Heart right ventricle (tissue), 16 donors: ENCODE measurements around the gene ADGRA1. TPM values are rescaled to one million over a fixed set of nuclear protein-coding genes. Genes with fewer than 3 reads are reported as not detected.
A peak's percentile ranks its signal among the peaks of the same experiment; 100 is the strongest.

Experiments used
- ATAC-seq, 8 donors: fragments of 200-7000 bp; cut with Tn5 transposase; one replicate each; pipeline ENCODE4 v1.9.1; 2020; ENCODE audit warnings: mild to moderate bottlenecking in 8 of 8, moderate library complexity in 8 of 8, moderate number of reproducible peaks in 1 of 8
- DNase-seq, 2 donors: peaks; one replicate each; pipeline ENCODE4 v3.0.0-alpha.2; 2020
- H3K27ac ChIP-seq, 10 donors: fragments of 200-600 bp; sonication (generic) in 2 of 10; one replicate each; pipeline versions ENCODE4 v1.5.0 to v1.8.0; 2020 to 2022; ENCODE audit warnings: mild to moderate bottlenecking in 3 of 10
- H3K27me3 ChIP-seq, 7 donors: fragments of 200-600 bp; one replicate each; pipeline ENCODE4 v1.8.0; 2021 to 2022; ENCODE audit warnings: mild to moderate bottlenecking in 2 of 7
- H3K36me3 ChIP-seq, 9 donors: fragments of 200-600 bp; sonication (generic) in 1 of 9; one replicate each; pipeline versions ENCODE4 v1.5.0 to v1.8.0; 2020 to 2022; ENCODE audit warnings: mild to moderate bottlenecking in 2 of 9
- H3K4me1 ChIP-seq, 9 donors: fragments of 200-600 bp; sonication (generic) in 1 of 9; one replicate each; pipeline versions ENCODE4 v1.5.0 to v1.8.0; 2020 to 2022; ENCODE audit warnings: mild to moderate bottlenecking in 4 of 9
- H3K4me3 ChIP-seq, 10 donors: fragments of 200-600 bp; sonication (generic) in 2 of 10; one replicate each; pipeline versions ENCODE4 v1.5.0 to v1.8.0; 2020 to 2022; ENCODE audit warnings: mild to moderate bottlenecking in 7 of 10, moderate library complexity in 2 of 10
- H3K9me3 ChIP-seq, 11 donors: fragments of 200-600 bp in 10 of 11; sonication (generic) in 2 of 11; one replicate each; pipeline versions ENCODE4 v1.5.0 to v1.8.0; 2013 to 2022; ENCODE audit warnings: mild to moderate bottlenecking in 2 of 11, control low read depth in 1 of 11, moderate library complexity in 1 of 11
- WGBS, 2 donors: extraction: QIAGEN DNeasy Blood & Tissue Kit; methylation state at CpG; one replicate each; pipeline ENCODE4 v1.1.7; 2013; ENCODE audit warnings: inconsistent platforms in 1 of 2; 5-methylcytosine and 5-hydroxymethylcytosine counted together
- intact Hi-C, 10 donors: fragments of 100-400 bp; cut with DNase I; formaldehyde crosslinking; loops; one replicate each; pipeline versions ENCODE4 v1.11.1 to v1.14.2; 2022
- polyA plus RNA-seq, 2 donors: library from polyadenylated mRNA; stranded (reverse); fragments of 200-250 nt; gene quantifications; one replicate each; pipeline ENCODE4 v1.2.3, GENCODE V29; 2013
- total RNA-seq, 10 donors: library from RNA; stranded (reverse); fragmentation: NEBNext Ultra II Directional in 3 of 10; extraction: Animal tissue kit (Norgen Biotek cat#: 25700) in 3 of 10; gene quantifications; one replicate each; pipeline versions ENCODE4 v1.2.1 to v1.2.4, GENCODE V29; 2021 to 2023
- TF ChIP-seq, protein P1 (sequence below), 9 donors: fragments of 200-600 bp; sonication (generic) in 2 of 9; IDR thresholded peaks; one replicate each; pipeline versions ENCODE4 v1.5.0 to v1.8.0; 2021 to 2022; ENCODE audit warnings: antibody characterized with exemption in 9 of 9, mild to moderate bottlenecking in 5 of 9, moderate library complexity in 1 of 9
- donor health status: Arrhythmogenic right ventricular cardiomyopathy.
- donor health status: ischemic (EF 13 %, LVEDD 7.1; RV severe dilation, severe dysfunction).
- donor health status: healthy with polysubstance abuse.
- donor health status: DM: no; HTN: yes; CAD: no.
- donor health status: DM: no; HTN: no; CAD: no.
- donor health status: ischemic (EF 25% LVEDD 6.9; RV normal size, moderate dysfunction).
- donor health status: ischemic (EF 25% LVEDD 5.7; RV mildly dilated, moderate dysfunction).
- donor health status: healthy.
- donor health status: DM: yes; HTN: yes; CAD: no.
- donor health status: Ischemic cardiomyopathy.
- donor health status: ischemic (EF 35%, LVEDD 5.7; RV mildly dilated, moderate dysfunction).
- donor health status: nonischemic (EF 11% LVEDD 7.7; RV severe dilation, severe dysfunction).
- donor health status: DM: yes; HTN: yes; CAD: no.
- donor health status: PGD.
- donor health status: ischemic (EF 29% LVEDD 5.4; RV normal size, mild dysfunction).
- donor health status: nonischemic (EF 23%, LVEDD 6.1; RV moderate dilation, normal function).

ADGRA1 gene
- total and polyA plus RNA-seq, 12 donors: under 0.01 to 0.21 (median 0.11) TPM; not detected in 6

DNA sequence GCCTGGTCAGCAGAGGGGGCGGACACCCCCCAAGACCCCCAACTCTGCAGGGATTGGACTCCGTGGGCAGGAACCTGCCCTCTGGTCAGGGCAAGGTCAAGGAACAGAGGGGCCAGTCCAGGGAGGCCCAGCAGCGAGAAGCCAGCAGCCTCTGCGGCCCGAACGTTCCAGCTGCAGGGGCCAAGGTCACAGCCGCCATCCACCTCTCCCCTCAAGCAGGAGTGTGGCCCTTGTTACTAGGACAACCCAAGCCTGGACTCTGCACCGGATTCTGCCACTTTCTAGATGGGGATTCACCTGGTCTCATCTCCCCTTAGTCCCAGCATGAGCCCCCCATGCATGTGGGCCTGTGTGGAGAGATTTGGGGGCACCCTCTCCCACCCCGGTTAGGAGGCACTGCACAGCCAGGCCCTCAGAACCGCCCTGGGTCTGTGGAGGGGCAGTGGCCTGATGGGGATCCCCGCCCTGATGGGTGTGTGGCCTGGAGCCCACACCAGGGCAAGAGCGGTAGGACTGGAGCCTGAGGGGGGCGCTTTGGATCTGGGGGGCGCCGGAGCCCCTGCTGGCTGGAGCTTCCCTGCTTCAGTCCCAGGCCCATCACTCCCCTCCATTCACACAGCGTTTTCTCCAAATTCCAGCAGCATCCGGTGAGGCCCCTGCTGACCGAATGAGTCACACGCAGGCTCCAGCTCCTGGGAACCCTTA is 18.1 kb downstream of the ADGRA1 start:
- H3K4me1 ChIP-seq: peaks cover 0 to 15% (median 3%) of the 10 kb centered on the region in 9 donors
- H3K4me3 ChIP-seq: no peak overlapping the region
- ATAC-seq (no peak), DNase-seq (no peak)
- H3K9me3 ChIP-seq: peaks cover 0 to 34% (median 17%) of the 10 kb centered on the region in 11 donors
- peaks cover 4 to 50% (median 30%) of the 10 kb centered on the region in 7 donors for H3K27me3 ChIP-seq
- no peaks in the 10 kb centered on the region for H3K36me3 ChIP-seq
- H3K27ac ChIP-seq: no peak overlapping the region
- 81 to 84% methylated on average over 19 of the region's 19 CpGs for WGBS, 2 donors
- intact Hi-C loops: no loop called here
- TF ChIP-seq, protein P1, sequence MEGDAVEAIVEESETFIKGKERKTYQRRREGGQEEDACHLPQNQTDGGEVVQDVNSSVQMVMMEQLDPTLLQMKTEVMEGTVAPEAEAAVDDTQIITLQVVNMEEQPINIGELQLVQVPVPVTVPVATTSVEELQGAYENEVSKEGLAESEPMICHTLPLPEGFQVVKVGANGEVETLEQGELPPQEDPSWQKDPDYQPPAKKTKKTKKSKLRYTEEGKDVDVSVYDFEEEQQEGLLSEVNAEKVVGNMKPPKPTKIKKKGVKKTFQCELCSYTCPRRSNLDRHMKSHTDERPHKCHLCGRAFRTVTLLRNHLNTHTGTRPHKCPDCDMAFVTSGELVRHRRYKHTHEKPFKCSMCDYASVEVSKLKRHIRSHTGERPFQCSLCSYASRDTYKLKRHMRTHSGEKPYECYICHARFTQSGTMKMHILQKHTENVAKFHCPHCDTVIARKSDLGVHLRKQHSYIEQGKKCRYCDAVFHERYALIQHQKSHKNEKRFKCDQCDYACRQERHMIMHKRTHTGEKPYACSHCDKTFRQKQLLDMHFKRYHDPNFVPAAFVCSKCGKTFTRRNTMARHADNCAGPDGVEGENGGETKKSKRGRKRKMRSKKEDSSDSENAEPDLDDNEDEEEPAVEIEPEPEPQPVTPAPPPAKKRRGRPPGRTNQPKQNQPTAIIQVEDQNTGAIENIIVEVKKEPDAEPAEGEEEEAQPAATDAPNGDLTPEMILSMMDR (IDR thresholded peaks at IDR 0.05): no peak

DNA sequence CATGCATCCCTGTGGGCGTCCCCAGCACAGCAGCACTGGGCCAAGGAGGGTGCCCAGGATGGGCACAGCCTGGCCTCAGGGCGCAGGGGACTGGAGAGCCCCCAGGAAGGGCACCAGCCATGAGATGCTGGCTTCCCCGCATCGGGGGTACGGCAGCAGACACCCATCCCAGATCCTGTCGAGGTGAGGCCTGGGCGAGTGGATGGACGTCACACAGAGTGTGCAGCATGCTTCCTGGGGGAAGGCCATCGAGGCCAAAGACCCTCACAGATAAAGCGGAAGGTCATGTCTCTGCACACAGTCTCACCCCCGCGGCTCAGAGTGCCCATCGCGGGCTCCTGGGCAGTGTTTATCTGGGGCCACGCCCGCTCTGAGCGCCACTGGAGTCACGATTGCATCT is 18.8 kb downstream of the ADGRA1 start:
- 89 to 91% methylated on average over 18 of the region's 18 CpGs for WGBS, 2 donors
- intact Hi-C loops: no loop called here
- Histone ChIP-seq H3K27ac (no peak overlapping the region), H3K4me3 (no peak overlapping the region), H3K9me3 (peaks cover 0 to 34% (median 17%) of the 10 kb centered on the region in 11 donors), H3K27me3 (peaks cover 4 to 43% (median 23%) of the 10 kb centered on the region in 7 donors), H3K4me1 (peaks cover 0 to 15% (median 0%) of the 10 kb centered on the region in 9 donors), H3K36me3 (no peaks in the 10 kb centered on the region)
- no peak for DNase-seq
- ATAC-seq: no peak
- TF ChIP-seq, protein P1 (IDR thresholded peaks at IDR 0.05): no peak

DNA sequence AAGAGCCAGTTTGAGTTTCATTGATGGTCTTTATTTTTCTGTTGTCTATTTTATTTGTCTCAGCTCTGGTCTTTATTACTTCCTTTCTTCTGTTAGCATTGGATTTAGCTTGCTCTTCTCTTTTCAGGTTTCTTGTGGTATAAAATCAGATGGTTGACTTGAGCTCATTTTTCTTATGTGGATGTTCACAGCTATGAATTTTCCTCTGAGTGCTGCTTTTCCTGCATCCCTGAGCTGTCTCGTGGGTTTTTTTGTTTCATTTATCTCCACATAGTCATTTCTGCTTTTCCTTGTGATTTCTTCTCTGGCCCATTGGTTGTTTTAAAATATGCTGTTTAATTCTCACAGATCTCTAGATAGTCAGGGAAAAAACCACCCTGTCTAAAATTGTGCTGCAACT is 19.7 kb downstream of the ADGRA1 start:
- WGBS, 2 donors: 78 to 83% methylated on average over 1 of the region's 1 CpG
- H3K27ac ChIP-seq: no peak overlapping the region
- intact Hi-C loops: no loop called here
- H3K4me1 ChIP-seq: peaks cover 0 to 15% (median 0%) of the 10 kb centered on the region in 9 donors
- peaks cover 0 to 34% (median 17%) of the 10 kb centered on the region in 11 donors for H3K9me3 ChIP-seq
- no peaks in the 10 kb centered on the region for H3K36me3 ChIP-seq
- TF ChIP-seq, protein P1 (IDR thresholded peaks at IDR 0.05): no peak
- H3K4me3 ChIP-seq: no peak overlapping the region
- H3K27me3 ChIP-seq: peaks cover 3 to 34% (median 14%) of the 10 kb centered on the region in 7 donors
- ATAC-seq (no peak), DNase-seq (no peak)

DNA sequence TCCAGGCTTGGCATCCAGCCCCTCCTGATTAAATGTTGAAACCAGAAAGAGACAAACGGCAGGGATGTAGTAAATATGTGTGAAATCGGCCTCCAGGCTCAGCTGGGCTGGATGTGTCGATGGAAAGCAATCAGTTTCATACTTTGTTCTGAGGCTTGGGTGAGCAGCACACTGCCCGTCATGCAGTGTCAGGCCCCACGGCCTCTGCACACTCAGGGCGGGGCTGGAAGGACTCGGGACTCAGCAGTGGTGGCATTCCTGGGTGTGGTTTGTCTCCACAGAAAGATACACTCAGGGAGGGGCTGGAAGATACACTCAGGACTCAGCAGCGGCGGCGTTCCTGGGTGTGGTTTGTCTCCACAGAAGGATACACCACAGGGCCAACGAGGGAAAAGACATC is 22.0 kb downstream of the ADGRA1 start:
- DNase-seq (no peak), ATAC-seq (peak in 3 of 8 donors; percentile 5 to 15 (median 6))
- 61 to 64% methylated on average over 11 of the region's 11 CpGs for WGBS, 2 donors
- H3K4me3 ChIP-seq: no peak overlapping the region
- peaks cover 0 to 12% (median 0%) of the 10 kb centered on the region in 7 donors for H3K27me3 ChIP-seq
- peaks cover 0 to 15% (median 0%) of the 10 kb centered on the region in 9 donors for H3K4me1 ChIP-seq
- TF ChIP-seq, protein P1 (IDR thresholded peaks at IDR 0.05): no peak
- intact Hi-C loops: no loop called here
- no peaks in the 10 kb centered on the region for H3K36me3 ChIP-seq
- H3K27ac ChIP-seq: peak overlapping the region in 1 of 10 donors; percentile 50
- peaks cover 0 to 34% (median 17%) of the 10 kb centered on the region in 11 donors for H3K9me3 ChIP-seq
